HG03439 (cell line): ENCODE measurements around the gene EEF1A2.

Experiments
- ATAC-seq: cut with Tn5 transposase; IDR thresholded peaks from one replicate; pipeline ENCODE4 v1.9.1; 2021; ENCODE audit warnings: mild to moderate bottlenecking, moderate library complexity; ENCODE audit not compliant: unreplicated experiment

The EEF1A2 gene

DNA sequence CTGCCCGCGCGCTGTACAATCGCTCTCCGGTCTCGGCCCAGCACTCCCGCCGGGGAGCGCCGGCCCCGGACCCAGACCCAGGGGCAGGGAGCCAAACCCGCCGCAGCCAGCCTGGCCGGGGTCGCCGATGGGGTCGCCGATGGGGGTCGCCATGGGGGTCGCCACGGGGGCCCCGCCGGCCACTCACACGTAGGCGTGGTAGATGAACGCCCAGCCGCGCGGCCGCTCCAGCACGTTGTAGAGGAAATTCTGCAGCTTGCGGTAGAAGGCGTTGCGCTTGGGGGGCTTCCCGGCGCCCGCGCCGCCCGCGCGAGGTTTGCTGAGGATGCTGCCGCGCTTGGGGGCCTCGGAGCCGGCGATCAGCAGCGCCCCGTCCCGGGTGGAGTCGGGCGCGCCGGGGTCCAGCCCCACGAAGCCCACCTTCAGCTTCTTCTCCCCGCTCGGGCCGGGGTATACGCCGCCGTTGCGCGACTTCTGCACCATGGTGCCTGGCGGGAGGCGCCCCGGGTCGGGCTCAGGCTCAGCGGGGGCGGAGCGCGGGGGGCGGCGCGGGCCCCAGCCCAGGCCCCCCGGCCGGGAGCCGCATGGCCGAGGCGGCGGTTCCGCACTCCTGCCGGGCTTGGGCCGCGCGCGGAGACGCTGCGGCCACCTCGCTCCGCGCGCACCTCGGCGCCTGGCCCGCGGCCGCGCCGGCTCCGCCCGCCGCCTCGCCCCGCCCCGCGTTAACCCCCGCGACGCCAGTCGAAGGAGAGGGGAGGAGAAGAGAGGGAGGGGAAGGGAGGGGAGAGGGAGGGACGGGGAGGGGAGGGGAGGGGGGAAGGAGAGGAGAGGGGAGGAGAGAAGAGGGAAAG lies 26.7 kb downstream of the EEF1A2 start, which contains the start of gene KCNQ2:
Gene KCNQ2 (minus strand): TSS at position 675 of the 851 bp plus-strand sequence. CDS start 192 bp downstream, at position 483.
- ATAC-seq, result no peak

DNA sequence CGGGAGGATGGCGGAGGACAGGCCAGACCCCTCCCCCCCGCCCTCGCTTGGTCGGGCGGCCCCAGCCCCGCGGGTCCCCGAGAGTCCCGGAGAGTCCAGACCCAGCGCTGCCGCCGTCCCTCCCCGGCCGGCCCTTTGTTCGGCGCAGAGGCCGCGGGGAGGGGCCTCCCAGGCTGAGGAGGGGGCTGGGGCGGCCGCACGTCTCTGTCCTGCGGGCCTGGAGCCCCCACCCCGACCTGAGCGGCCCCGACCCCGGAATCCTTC lies 27.2 kb downstream of the EEF1A2 start:
- ATAC-seq, result no peak

DNA sequence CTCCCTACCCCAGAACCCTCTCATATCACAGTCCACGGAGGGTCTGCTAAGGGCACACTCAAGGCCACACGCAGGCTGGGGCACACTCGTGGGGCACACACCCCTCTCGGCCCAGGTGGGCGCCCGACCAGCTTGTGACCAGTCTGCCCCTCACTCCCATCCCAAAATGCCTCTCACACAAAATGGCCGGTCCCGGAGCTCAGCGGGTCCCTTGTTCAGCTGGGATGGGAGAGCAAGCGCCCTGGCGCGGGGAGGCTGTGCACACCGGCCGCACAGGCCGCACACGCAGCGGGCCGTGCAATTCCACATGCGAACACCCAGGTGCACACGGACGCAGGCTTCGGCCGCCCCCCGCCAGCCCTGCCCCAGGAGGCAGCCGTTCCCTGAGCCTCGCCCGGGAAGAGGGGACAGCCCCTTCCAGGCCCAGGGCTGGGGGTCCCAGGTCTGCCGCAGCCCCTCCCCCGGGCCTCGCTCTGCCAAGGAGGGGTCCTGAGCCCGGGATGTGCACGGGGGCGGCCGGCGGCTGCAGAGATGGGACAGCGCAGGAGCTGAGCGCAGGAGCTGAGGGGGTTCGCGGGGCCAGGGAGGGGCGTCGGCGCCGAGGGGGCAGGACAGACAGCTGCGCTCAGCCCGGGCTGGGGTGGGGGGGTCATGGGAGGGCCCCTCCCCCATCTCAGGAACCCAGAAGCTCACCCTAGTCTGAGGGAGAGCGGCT lies 27.7 kb downstream of the EEF1A2 start:
- ATAC-seq, result no peak

DNA sequence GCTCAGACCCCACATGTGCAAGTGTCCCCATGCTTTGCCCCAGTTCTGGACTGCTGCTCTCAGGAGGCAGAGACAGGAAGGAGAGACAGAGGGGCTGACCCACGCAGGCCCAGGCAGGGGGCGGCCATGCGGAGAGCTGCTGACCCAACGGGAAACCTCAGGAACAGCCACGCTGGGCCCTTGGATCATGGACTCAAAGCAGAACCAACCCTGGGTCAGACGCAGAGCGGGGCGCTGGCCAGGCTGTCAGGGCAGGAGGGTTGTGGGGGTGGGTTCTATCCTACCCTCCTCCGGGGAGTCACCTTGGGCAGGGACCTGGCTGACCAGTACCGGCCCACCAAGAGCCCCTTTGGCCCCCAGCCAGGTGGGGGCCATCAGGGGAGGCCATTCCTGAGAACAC lies 28.5 kb downstream of the EEF1A2 start:
- no peak for ATAC-seq

DNA sequence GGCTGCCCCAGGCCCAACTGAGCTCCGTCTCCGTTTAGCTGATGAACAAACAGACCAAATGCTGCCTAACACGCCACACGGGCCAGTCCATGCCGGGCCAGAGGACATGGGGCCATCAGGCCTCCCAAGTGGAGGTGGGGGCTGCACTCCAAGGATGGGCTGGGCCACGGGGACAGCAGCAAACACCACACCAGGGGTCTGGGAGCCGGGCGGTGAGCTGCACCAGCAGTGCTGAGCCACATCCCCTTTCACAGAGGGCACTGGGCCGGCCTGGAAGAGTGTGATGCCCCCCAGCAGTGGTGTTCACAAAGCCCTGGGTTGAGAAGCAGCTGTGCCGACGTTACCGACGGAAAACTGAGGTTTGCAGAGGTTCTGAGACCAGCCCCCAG lies 29.2 kb downstream of the EEF1A2 start:
- ATAC-seq, result no peak

DNA sequence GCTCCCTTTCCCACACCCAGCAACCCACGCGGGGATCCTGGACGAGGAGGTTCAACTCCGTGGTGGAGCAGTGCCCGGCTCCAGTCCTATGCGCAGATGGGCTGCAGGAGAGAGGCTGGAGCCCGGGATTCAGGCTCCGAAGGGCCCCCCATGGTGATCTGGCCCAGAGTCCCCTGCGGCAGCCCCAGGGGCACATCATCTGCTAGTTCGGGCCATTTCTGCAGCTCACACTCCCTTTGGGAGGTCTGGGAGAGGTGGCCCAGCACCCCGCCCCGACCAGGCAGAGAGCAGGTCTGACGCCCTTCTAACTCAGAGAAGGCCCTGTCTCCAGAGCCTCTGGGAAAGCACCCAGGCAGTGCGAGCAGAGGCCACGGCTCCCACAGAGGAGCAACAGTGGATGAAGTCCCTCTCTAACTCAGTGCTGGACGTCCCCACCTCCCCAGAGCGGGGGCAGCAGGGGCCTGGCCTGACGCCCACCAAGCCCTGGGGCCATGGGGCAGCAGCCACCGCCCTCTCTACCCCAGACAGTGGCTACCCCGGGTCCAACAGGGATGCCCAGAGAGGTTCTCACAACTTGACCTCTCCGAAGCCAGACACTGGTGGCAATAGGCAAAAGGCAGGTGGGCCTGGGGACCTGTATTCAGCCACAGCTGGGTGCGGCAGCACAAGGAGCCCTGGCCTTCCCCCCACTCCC lies 29.7 kb downstream of the EEF1A2 start:
- ATAC-seq, result no peak

DNA sequence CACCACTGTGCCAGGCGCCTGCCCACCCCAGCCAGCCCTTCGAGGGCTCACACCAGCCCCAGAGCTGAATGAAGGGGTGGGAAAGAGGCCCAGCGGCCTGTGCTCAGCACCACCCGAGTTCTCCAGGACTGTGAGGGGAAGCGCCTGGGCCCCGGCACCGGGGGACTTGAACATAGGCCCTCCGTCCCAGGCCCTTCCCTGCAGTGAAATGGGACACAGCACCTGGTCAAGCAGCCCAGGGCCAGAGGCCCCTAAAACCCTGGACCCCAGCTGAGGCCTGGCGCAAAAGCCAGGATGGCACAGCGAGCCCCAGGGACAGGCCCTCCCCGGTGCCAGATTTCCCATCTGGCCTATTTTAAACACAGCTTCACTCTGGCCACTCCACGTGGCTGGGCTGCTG lies 30.5 kb downstream of the EEF1A2 start:
- no peak for ATAC-seq

DNA sequence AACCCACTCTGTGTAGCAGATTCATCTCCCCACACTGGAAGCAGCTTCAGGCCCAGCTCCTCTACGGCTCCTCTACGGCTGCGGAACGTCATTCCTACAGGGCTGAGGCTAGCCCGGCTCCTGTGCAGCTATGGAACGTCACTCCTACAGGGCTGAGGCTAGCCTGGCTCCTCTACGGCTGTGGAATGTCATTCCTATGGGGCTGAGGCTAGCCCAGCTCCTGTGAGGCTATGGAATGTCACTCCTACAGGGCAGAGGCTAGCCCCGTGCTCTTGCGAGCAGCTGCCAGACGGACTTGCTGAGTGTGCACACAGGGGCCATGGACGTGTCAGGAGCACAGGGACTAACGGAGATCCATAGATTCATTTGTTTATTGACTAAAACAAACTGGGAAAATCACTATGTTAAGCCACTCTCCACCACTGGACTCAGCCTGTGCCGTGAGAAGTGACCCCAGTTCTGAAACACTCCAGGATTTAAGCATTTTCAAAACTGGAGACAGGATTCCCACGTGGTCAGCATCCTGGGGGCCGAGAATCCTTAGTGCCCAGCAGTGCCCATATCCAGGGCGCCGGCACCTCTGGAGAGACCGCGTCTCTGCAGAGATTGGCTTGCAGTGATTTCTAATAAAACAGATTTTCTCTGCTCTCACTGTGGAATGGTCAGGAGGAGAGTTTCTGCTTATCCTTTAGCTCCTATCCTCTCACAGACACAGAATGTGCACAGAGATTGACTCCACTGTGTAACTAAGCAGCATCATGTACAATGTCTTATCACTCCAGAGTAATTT lies 31.4 kb downstream of the EEF1A2 start:
- ATAC-seq, result no peak

DNA sequence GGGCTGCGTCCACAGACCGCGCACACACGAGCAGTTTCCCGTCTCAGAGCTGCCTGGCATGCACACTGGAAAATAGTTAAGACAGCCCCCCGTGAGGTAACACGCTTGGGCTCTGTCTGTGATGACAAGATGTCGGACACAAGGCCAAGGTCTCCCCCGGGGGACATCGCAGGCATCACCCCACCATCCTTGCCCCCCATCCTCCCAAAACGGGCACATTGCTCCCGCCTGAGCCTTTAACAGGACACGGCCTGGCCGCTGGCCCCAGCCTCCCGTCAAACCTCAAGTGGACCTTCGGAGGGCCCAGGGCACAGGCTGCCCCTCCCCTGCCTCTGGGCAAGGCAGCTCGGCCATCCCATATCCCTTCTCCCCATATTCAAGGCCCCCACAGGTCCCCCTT lies 32.0 kb downstream of the EEF1A2 start:
- ATAC-seq, result no peak

DNA sequence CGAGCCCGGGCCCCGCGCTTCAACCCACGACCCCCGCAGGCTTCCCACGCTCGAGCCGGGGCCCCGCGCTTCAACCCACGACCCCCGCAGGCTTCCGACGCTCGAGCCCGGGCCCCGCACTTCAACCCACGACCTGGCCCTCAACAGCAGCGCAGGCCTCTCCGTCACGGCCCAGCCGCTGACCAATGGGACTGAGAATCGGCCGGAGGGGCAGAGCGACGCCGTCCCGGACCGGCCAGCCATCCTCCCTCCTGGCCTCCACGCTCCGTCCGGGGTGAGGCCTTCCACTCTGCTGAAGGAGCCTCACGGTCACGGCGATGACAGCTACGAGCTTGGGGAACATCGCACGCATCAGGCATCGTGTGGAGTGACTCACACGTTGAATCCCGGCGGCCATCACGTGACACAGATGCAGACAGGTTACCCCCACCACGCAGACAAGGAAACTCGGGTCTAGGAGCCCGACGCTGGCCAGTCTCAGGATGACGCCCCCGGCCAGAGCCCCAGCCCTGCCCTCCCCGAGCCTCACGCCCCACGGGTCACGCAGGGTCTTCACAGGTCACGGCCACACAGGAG lies 32.5 kb downstream of the EEF1A2 start:
- no peak for ATAC-seq

DNA sequence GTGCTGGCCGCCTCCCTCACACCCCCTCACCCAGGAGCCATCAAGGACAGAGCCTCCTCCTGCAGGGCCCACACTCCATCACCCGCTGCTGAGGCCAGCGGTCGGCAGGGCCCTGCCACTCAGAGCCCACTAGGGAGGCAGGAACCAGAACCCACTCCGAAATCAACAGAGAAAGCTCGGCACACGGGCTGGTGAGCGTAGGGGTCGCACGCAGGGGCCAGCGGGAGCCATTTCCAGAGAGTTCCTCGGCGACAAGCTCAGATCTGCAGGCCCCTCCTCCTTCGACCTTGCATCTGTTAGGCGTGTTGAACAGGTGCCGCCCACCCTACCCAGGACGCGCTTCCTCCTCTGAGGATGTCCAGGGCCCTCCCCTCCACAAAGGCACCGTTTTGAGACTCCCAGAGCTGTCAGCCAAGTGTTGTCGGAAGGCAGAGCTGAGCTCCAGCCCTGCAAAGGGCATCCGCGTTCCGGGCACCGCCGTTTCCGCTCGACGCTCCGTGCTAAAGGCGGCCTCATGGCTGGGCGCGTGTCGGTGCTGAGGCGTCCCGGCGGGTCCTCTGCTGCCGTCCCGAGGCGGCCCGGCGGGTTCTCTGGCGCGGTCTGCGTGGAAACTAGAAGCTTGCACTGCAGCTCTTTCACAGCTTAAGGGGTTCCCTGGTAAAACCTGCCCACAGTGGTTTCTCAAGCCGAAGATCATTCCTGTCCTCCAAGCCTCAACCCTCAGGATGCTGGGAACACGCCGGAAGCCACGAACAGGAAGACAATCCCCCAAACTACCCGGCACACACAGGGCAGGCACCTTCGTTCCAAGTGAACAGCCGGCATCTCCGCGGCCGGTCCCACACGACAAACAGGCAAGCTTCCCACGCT lies 33.3 kb downstream of the EEF1A2 start:
- no peak for ATAC-seq

DNA sequence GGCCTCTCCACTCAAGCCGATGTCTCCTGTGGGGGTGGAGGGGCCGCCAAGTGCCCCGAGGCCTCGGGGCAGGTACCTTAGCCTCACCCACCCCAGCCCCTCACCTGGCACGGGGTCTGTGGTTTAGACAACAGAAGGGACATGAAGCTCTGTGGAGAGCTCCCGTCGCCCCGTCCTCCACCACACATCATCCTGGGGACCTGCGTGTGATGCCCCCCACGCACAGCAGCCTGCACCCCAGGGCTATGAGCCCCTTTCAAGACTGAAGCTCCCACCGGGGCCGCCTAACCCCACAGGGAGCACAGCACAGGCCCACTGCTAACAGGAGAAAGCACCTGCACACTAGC lies 34.6 kb downstream of the EEF1A2 start:
- no peak for ATAC-seq

DNA sequence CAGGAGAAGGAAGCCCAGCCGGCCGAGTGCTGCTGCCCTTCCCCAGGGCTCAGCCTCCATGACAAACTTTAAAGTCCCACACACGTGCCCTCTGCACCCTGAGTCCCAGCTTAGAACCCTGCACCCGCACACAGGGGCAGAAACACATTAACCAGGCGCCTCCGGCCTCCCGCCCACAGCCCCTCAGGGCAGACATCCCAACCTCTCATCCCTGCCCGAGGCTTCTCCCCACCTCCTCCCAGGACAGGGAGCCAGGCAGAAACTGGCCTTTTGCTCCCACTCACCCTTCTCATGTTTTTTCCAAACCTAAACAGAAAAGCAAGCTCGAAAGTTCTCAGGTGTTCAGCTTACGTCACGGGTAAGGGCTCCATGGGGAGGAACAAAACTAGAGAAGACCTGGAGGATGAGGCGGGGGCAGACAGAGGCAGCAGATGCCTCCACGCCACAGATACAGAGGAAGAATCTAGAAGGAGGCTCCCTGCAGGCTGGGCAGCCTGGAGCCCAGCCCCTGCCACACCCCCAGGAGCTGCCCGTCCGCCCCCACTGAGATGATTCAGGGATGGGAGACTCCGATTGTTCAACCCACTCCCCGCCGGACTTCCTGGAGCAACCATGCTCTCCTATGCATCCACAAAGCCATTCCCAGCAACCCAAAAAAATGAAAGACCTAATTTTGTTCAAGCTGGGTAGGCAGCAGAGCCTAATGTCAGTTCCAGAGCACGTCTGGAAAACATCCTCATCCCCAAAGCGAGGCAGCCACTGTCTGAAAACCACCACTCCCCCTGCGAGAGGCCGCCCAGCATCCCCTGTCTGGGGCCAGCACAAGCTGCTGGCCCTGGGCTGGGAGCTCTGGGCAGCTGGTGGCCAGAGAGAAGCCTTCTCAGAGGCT lies 35.2 kb downstream of the EEF1A2 start:
- no peak for ATAC-seq

DNA sequence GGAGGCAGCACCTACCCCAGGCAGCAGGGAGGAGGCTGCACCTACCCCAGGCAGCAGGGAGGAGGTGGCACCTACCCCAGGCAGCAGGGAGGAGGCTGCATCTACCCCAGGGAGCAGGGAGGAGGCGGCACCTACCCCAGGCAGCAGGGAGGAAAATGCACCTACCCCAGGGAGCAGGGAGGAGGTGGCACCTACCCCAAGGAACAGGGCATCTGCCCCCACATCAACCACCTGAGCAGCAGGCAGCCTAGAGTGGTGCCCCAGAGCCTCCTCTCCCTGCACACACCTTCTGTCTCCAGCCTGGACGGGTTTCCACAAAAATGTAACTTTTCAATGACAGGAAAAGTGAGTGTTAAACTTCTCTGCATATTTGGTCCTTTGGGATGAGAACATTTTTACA lies 36.6 kb downstream of the EEF1A2 start:
- ATAC-seq, result no peak

DNA sequence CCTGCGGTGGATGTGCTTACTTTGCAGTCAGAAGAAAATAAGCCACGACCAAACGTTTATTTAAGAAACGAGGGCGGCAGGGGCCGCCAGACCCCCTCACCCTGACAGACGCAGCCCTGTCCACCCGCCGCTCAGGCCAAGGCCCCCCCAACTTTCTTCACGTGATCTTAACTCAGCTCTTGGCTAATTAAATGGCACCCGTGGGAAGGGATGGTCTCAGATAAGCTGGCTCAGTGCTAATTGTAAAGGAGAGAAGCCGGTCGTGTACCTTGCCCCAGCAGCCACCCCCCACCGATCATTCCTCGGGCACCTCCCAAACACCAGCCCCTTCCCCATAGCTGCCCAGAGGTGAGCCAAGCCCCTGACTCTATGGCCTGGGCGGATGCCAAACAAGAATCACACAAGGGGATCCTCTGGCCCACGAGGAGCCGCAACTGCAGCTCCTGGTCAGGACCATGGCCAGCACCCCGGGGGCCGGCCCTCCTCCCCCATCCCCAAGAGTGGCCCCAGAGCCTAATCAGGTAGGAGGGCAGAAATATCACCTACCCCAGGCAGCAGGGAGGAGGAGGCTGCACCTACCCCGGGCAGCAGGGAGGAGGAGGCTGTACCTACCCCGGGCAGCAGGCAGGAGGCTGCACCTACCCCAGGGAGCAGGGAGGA lies 37.6 kb downstream of the EEF1A2 start:
- no peak for ATAC-seq

DNA sequence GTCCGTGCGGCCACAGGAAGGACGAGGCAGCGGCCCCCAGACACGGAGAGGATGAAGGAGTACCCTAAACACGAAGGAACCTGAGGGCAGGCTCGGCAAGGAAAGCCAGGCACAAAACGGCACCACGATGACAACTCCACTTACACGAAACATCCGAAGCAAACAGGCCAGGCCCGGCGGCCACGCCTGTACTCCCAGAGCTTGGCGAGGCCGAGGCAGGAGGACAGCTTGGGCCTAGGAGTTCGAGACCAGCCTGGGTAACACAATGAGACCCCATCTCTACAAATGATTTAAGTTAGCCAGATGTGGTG lies 39.9 kb downstream of the EEF1A2 start:
- ATAC-seq, result no peak

DNA sequence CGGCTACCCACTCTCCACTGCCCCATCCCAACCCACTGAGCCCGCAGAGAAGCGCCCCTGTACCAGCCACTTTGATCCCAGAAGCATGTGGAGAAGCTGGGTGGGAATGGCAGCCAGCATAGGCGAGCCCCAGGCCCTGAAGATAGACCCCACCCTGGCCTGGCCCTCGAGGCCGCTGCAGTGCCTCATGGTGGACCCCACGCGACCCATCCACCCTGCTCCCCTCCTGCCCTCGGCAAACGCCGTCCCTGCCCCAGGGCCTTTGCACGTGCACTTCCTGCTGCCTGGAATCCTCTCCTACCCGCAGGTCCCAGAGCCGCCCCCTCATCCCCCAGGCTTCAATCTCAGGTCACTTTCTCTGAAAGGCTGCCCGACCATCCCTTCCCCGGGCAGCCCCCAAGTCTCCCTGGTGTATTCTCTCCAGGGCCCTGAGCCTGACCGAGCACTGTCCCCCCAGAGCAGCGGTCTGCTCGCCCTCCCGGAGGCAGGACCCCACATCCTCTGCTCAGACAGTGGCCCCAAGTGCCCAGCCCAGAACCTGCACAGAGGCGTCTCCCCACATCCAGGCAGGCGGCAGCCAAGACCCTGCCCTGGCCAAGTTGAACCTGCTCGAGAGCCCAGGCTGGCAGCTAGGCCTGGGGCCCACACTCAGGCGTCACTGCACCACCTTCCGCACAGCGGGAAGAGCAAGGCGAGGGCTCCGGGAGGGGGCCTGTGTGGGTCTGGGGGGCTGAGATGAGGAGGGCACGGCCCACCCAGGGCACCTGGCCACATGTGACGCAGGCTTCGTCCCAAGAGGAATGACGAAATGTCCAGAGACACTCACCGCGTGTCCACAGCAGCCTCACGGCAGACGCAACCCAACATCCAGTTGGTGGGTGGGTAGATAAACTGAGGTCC lies 40.5 kb downstream of the EEF1A2 start:
- no peak for ATAC-seq

DNA sequence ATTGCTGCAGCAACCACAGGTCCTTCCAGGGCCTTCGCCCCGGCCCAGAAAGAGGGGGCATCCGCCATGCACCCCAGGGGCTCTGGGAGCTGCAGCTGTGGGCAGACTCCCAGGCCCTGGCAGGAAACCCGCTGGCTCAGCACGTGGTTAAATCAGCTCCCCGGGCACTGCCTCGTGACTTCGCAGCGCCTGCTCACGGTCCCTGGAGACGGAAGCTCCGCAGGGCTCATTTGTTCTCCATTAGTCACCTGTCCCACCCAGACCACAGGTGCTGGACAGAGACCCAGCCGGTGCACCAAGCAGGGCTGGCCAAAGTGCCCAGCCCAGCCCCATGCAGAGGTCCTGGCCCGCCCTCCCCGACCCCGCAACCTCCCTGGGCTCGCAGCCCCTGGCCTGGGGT lies 41.1 kb downstream of the EEF1A2 start:
- ATAC-seq, result no peak
